ENCODE results near the gene VLDLR.

Gene VLDLR

DNA sequence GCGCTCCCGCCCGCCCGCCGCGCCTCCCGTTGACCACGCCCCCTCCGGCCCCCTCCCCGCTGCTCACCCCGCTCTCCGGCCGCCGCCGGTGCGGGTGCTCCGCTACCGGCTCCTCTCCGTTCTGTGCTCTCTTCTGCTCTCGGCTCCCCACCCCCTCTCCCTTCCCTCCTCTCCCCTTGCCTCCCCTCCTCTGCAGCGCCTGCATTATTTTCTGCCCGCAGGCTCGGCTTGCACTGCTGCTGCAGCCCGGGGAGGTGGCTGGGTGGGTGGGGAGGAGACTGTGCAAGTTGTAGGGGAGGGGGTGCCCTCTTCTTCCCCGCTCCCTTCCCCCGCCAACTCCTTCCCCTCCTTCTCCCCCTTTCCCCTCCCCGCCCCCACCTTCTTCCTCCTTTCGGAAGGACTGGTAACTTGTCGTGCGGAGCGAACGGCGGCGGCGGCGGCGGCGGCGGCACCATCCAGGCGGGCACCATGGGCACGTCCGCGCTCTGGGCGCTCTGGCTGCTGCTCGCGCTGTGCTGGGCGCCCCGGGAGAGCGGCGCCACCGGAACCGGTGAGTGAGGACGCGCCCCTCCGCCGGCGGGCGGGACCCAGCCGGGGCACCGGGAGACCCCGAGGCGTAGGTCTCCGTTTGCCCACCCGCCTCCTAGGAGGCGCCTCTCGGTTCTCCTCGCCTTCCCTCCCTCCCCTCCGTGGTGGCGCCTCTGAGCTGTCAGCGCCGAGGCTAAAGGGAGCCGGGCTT, at the start of gene VLDLR:
Gene VLDLR (plus strand): TSS at position 66 of the 739 bp plus-strand sequence. CDS start 403 bp downstream, at position 469.
- no peak for DNase-seq

GRCh38 chr9:2574203-2574602, 47.4 kb upstream of the VLDLR start:
- no peak for DNase-seq

DNA sequence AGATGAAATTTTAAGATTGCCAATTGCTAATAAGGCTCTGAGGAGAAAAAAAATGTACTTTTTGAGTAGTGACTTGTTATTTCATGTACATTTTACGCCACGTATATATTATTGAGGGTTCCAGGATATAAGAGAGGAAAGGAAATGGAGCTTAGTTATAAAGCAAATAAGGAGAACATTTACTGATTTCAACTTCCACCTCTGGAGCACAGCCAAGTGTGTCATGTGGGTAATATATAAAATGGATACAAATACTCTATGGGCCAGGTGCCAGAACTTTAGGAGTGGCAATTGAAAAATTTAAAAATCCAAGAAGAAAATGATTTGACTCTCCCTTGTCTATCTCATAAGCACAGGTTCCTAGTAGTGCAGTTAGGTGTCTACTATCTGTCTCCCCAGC, 45.0 kb upstream of the VLDLR start:
- DNase-seq, result no peak

- DNase-seq, result no peak
Measured at GRCh38 chr9:2583308-2584013, 38.1 kb upstream of the VLDLR start.

- no peak for DNase-seq
Measured at GRCh38 chr9:2591967-2592366, 29.6 kb upstream of the VLDLR start.

GRCh38 chr9:2593744-2594143, 27.8 kb upstream of the VLDLR start:
- DNase-seq, result no peak

DNA sequence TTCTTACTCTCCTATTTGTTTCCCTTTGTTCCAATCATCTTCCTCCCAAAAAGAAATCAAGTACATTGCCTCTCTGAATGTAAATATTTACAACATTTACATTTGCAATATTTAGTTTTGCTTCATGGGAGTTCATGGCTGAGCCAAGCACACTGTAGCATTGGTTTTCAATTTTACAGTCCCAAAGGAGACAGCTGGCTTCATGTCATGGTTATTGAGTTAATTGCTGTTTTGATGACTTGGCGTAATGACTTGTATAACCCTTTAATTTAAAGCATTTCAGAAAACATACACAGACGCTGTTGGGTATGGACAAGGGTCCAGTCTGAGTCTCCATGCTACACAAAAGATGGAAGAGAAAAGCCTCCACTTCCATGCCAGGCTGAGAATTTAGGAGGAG, 25.6 kb upstream of the VLDLR start:
- DNase-seq, result no peak

GRCh38 chr9:2597483-2597882, 24.1 kb upstream of the VLDLR start:
- peak; percentile 10 for DNase-seq

DNA sequence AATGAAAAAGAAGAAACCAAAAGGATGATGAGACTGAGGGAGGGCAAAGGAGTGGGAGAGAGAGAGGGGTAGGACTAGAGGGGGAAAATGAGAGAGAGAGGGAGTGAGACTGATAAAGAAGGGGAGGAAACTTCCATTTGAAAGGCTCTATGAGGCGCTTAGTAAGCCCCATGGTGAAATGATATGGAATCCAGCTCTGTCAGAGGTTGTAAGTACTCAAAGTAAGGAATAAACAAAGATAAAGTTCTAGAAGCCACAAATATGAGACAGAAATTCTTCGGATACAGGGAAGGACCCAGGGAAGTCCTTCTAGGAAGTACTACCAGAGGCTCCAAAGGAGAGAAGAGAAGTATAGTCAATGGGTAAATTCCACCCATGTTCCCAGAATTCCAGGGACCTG, 21.7 kb upstream of the VLDLR start:
- DNase-seq, result no peak

GRCh38 chr9:2600307-2600706, 21.3 kb upstream of the VLDLR start:
- no peak for DNase-seq

- DNase-seq, result no peak
Measured at GRCh38 chr9:2601785-2602378, 19.7 kb upstream of the VLDLR start.

GRCh38 chr9:2602704-2603116, 18.9 kb upstream of the VLDLR start:
- DNase-seq, result no peak

- DNase-seq, result no peak
Measured at GRCh38 chr9:2603621-2604020, 18.0 kb upstream of the VLDLR start.

GRCh38 chr9:2605246-2605645, 16.3 kb upstream of the VLDLR start:
- DNase-seq, result no peak

GRCh38 chr9:2608276-2608675, 13.3 kb upstream of the VLDLR start:
- DNase-seq, result no peak

GRCh38 chr9:2610985-2611384, 10.6 kb upstream of the VLDLR start:
- DNase-seq, result no peak

DNA sequence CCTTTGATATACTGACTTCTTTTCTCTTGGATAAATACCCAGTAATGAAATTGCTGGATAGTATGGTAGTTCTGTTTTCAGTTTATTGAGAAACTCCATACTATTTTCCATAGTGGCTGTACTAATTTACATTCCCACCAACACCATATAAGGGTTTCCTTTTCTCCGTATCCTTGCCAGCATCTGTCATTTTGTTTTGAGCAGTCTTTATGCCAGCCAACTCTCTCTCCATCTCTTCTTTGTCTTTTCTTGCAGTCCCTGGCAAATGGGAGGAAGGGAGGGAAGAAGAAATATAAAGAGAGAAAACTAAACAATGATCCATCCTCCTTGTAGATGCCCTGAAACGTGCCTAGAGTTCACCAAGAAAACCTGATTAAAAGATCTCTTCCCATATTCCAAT, 9.6 kb upstream of the VLDLR start:
- DNase-seq, result no peak

GRCh38 chr9:2613730-2614271, 7.8 kb upstream of the VLDLR start:
- DNase-seq, result no peak

DNA sequence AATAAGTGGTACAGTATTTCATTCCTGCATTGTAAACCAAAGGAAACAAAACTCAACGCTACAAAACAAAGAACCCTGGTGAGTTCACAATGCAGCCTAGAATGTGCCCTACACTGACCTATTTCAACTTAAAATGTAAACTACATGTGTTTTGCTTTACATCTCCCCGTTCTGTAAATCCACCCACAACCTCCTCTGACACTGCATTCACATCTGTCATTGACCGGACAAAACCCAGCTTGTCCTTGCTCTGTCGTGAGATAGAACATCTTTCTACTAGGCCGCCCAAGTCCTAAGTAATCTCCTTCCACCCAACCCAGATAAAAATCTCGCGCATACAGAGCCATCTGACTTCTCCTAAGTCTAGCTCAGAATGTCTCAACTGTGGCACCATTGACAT, 6.1 kb upstream of the VLDLR start:
- DNase-seq, result no peak

- DNase-seq, result no peak
Measured at GRCh38 chr9:2616692-2617377, 4.8 kb upstream of the VLDLR start.

DNA sequence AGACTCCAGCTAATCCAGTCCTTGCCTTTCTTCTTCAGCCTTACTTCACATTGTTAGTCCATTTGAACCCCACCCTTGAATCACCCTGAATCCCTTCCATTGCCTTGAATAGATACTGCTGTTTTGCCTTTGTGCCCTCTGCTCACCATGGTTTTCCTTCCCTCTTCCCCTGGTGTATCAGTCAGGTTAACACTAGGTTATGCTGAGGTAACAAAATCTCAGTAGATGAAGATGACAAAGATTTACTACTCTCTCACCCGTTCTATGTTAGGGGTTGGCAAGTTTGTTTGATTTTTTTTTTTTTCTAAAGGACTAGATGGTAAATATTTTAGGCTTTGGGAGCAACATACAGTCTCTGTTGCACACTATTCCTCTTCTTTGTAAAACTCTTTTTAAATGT, 3.3 kb upstream of the VLDLR start:
- no peak for DNase-seq

DNA sequence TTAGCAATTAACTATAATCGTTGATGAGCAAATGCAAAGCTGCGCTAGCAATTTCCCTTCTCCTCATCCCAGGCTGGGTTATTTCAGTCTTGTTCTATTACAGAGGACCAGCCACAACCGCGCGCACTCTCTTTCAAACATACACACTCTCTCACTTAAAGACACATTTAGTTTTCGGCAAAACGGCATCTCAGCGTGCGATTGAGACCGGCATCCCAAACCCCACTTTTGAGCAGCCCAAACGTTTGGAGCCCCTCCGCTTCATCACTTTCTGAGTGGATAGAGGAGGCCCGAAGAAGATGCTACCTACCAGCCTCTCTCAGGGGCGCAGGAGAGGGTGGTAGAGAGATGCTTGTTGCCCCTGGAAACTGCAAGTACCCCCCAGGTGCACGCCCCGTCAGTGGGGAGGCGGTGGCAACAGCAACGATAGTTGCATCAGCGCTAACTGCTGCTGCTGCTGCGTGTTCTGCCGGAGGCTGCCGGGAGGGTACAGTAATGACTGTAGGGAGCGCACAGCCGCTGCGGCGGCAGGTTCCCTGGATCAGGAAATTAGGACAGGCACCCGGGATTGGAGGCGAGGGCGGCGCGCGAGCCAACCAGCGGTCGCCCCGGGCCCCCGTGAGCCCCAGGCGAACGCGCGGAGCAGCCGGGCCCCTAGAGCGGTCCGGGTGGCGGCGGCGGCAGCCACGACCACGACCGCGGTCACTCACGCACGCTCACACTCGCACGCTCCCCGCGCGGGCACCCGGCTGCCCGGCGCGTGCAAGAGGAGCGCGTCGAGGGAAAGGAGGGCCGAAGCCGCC, 467 bp upstream of the VLDLR start:
- peak; percentile 33 for DNase-seq
